Measurements from ENCODE around the gene PLAC1.

Gene PLAC1

DNA sequence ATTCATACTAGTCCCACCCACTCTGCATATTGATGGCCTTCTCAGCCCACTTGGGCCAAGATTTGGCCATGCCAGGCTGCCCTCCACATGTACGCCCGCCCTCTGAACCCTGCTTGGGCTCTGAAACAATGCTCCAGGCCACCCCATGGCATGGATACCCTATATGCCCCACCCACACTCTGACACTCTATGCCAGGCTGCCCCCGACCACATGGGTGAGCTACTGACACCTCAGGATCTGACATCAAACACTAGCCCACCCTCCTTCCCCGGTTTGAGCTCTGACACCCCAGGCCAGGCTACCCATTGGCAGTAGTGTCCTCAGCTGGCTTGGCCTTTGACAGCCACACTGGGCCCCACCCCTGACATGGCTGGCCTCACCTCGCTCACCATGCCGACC, 128.8 kb downstream of the PLAC1 start:
- no peak overlapping the region for H3K27ac ChIP-seq (ENCODE audit: low read depth, low read length, poor library complexity, severe bottlenecking)
- no peaks in the 10 kb centered on the region for H3K9me2 ChIP-seq (ENCODE audit: low read depth, low read length)
- no peaks in the 10 kb centered on the region for H3K9me3 ChIP-seq (ENCODE audit: low read length)
- H3K9ac ChIP-seq (ENCODE audit: low read length) = no peak overlapping the region
- no peaks in the 10 kb centered on the region for H3K27me3 ChIP-seq (ENCODE audit: insufficient read depth, low read length)
- H3K4me1 ChIP-seq (ENCODE audit: insufficient read depth, low read length, severe bottlenecking) = no peaks in the 10 kb centered on the region
- no peak overlapping the region for H3K4me3 ChIP-seq (ENCODE audit: low read depth, low read length, poor library complexity, severe bottlenecking)
- H3K4me2 ChIP-seq (ENCODE audit: low read length) = no peak overlapping the region
- no peaks in the 10 kb centered on the region for H3K79me2 ChIP-seq (ENCODE audit: insufficient read depth, low read length)
- H4K20me1 ChIP-seq (ENCODE audit: insufficient read depth, low read length) = no peaks in the 10 kb centered on the region
- TF ChIP-seq, protein P1, sequence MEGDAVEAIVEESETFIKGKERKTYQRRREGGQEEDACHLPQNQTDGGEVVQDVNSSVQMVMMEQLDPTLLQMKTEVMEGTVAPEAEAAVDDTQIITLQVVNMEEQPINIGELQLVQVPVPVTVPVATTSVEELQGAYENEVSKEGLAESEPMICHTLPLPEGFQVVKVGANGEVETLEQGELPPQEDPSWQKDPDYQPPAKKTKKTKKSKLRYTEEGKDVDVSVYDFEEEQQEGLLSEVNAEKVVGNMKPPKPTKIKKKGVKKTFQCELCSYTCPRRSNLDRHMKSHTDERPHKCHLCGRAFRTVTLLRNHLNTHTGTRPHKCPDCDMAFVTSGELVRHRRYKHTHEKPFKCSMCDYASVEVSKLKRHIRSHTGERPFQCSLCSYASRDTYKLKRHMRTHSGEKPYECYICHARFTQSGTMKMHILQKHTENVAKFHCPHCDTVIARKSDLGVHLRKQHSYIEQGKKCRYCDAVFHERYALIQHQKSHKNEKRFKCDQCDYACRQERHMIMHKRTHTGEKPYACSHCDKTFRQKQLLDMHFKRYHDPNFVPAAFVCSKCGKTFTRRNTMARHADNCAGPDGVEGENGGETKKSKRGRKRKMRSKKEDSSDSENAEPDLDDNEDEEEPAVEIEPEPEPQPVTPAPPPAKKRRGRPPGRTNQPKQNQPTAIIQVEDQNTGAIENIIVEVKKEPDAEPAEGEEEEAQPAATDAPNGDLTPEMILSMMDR (IDR thresholded peaks at IDR 0.05; ENCODE audit: low read length) = no peak
- no peak for TF ChIP-seq EZH2 (IDR thresholded peaks at IDR 0.05; ENCODE audit: borderline replicate concordance, low read length)
- no peaks in the 10 kb centered on the region for H3K36me3 ChIP-seq (ENCODE audit: insufficient read depth, low read length)
- no peaks in the 10 kb centered on the region for H3F3A ChIP-seq (ENCODE audit: insufficient read depth, low read length)
- no peak overlapping the region for H2AFZ ChIP-seq (ENCODE audit: low read length)

DNA sequence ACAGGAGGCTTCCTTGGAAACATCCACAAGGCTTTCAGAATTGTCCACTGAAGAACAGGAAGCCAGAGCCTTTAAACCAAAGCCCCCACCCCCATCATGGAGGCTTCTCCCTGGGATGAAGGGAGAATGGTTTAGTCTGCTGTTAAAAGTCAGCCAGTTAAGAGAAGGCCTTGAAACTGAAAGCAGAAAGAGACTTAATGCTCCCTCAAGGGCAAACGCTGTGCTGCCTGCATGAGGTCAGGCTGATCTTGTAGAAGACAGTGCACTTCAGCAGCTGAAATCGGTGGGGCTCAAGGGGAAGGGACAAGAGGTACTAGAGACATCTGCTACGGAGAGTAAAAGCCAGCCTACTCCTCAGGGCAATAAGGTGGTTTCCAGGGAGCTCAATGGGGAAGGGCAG, 129.3 kb downstream of the PLAC1 start:
- no peak overlapping the region for H3K9ac ChIP-seq (ENCODE audit: low read length)
- H3F3A ChIP-seq (ENCODE audit: insufficient read depth, low read length) = no peaks in the 10 kb centered on the region
- no peaks in the 10 kb centered on the region for H3K36me3 ChIP-seq (ENCODE audit: insufficient read depth, low read length)
- H3K4me1 ChIP-seq (ENCODE audit: insufficient read depth, low read length, severe bottlenecking) = no peaks in the 10 kb centered on the region
- TF ChIP-seq, protein P1 (IDR thresholded peaks at IDR 0.05; ENCODE audit: low read length) = no peak
- TF ChIP-seq EZH2 (IDR thresholded peaks at IDR 0.05; ENCODE audit: borderline replicate concordance, low read length) = no peak
- H3K27ac ChIP-seq (ENCODE audit: low read depth, low read length, poor library complexity, severe bottlenecking) = no peak overlapping the region
- H4K20me1 ChIP-seq (ENCODE audit: insufficient read depth, low read length) = no peaks in the 10 kb centered on the region
- H2AFZ ChIP-seq (ENCODE audit: low read length) = no peak overlapping the region
- no peak overlapping the region for H3K4me3 ChIP-seq (ENCODE audit: low read depth, low read length, poor library complexity, severe bottlenecking)
- H3K9me3 ChIP-seq (ENCODE audit: low read length) = no peaks in the 10 kb centered on the region
- no peaks in the 10 kb centered on the region for H3K9me2 ChIP-seq (ENCODE audit: low read depth, low read length)
- H3K79me2 ChIP-seq (ENCODE audit: insufficient read depth, low read length) = no peaks in the 10 kb centered on the region
- H3K4me2 ChIP-seq (ENCODE audit: low read length) = no peak overlapping the region
- no peaks in the 10 kb centered on the region for H3K27me3 ChIP-seq (ENCODE audit: insufficient read depth, low read length)

DNA sequence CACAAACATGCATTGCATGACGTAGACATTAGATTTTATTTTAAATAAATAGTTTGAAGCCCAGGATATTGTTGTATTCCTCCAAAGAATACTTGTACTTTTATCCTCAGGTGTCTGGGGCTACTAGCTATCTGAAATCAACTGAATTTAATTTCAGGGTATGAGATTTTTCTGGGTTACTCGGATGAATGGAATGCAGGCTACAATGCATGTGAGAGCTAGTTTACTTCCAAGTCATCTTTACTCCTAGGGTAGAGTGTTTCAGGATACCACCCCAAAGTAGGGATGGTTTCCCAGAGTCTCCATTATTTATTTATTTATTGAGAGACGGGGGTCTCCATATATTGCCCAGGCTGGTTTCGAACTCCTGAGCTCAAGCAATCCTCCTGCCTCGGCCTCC, 131.9 kb downstream of the PLAC1 start:
- no peak overlapping the region for H3K9ac ChIP-seq (ENCODE audit: low read length)
- TF ChIP-seq EZH2 (IDR thresholded peaks at IDR 0.05; ENCODE audit: borderline replicate concordance, low read length) = no peak
- TF ChIP-seq, protein P1 (IDR thresholded peaks at IDR 0.05; ENCODE audit: low read length) = no peak
- no peaks in the 10 kb centered on the region for H3K9me3 ChIP-seq (ENCODE audit: low read length)

More for the DNA sequence above, 131.9 kb downstream of the PLAC1 start:
- Histone ChIP-seq H3K27ac (ENCODE audit: low read depth, low read length, poor library complexity, severe bottlenecking) (no peak overlapping the region), H3K4me3 (ENCODE audit: low read depth, low read length, poor library complexity, severe bottlenecking) (no peak overlapping the region), H3K4me1 (ENCODE audit: insufficient read depth, low read length, severe bottlenecking) (no peaks in the 10 kb centered on the region), H3K4me2 (ENCODE audit: low read length) (no peak overlapping the region), H3K79me2 (ENCODE audit: insufficient read depth, low read length) (no peaks in the 10 kb centered on the region), H2AFZ (ENCODE audit: low read length) (no peak overlapping the region), H4K20me1 (ENCODE audit: insufficient read depth, low read length) (no peaks in the 10 kb centered on the region), H3F3A (ENCODE audit: insufficient read depth, low read length) (no peaks in the 10 kb centered on the region), H3K27me3 (ENCODE audit: insufficient read depth, low read length) (no peaks in the 10 kb centered on the region), H3K9me2 (ENCODE audit: low read depth, low read length) (no peaks in the 10 kb centered on the region), H3K36me3 (ENCODE audit: insufficient read depth, low read length) (no peaks in the 10 kb centered on the region)
